Neural progenitor cell (in vitro differentiated cells): ENCODE results near the gene KLHL3.

Experiments used
- EZH2phosphoT487 ChIP-seq: fragments of 200-600 bp; sonication (generic); IDR thresholded peaks from 2 replicates; pipeline ENCODE4 v1.6.1; 2017; ENCODE audit warnings: antibody characterized with exemption
- TF ChIP-seq, protein P1 (sequence below): fragments of 200-600 bp; sonication (generic); IDR thresholded peaks from 2 replicates; pipeline ENCODE4 v1.5.1; 2017; ENCODE audit warnings: antibody characterized with exemption, mild to moderate bottlenecking

DNA sequence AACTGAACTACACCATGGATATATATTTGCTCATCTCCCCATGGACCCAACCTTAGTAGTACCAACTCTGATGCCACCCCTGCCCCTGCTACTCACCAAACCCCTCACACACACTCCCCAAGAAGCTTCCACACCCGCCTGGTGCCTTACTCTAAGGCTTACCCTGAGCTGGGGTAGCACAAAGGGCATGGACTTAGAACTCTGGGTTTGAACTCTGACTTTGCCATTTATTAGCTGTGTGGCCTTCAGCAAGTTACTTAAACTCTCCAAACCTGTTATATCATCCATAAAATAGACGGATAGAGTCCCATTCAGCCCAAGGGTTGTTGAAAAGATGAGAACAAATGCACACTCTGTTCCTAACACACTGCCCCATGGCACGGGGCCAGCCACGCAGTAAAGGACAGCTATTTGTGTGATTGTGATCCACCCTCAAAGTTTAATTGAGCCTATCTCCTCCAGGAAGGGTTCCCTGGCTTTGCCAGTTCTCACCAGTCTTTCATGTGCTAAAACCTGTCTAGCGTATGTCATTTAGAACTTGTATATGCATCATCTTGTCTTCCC is 111.0 kb downstream of the KLHL3 start:
- no peak for TF ChIP-seq EZH2phosphoT487
- TF ChIP-seq, protein P1, sequence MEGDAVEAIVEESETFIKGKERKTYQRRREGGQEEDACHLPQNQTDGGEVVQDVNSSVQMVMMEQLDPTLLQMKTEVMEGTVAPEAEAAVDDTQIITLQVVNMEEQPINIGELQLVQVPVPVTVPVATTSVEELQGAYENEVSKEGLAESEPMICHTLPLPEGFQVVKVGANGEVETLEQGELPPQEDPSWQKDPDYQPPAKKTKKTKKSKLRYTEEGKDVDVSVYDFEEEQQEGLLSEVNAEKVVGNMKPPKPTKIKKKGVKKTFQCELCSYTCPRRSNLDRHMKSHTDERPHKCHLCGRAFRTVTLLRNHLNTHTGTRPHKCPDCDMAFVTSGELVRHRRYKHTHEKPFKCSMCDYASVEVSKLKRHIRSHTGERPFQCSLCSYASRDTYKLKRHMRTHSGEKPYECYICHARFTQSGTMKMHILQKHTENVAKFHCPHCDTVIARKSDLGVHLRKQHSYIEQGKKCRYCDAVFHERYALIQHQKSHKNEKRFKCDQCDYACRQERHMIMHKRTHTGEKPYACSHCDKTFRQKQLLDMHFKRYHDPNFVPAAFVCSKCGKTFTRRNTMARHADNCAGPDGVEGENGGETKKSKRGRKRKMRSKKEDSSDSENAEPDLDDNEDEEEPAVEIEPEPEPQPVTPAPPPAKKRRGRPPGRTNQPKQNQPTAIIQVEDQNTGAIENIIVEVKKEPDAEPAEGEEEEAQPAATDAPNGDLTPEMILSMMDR: no peak
